Left kidney (tissue), 2 donors: Measurements from ENCODE around the gene CLEC3B. TPM values are rescaled to one million over a fixed set of nuclear protein-coding genes. Genes with fewer than 3 reads are reported as not detected.
"Not testable (repeated sequence)": the region's sequence is repeated elsewhere in the genome, so short reads cannot be mapped to it uniquely, and the experiment has no call there.

Experiments
- DNase-seq: peaks from one replicate; pipeline ENCODE4 v3.0.0-alpha.2; 2013
- polyA plus RNA-seq: library from polyadenylated mRNA; unstranded; fragments of 120-200 nt; gene quantifications from one replicate; pipeline ENCODE4 v1.2.1, GENCODE V29; 2013; ENCODE audit not compliant: insufficient read length

The CLEC3B gene
- polyA plus RNA-seq, 1 donor: 11.9 TPM

- no peak for DNase-seq
Measured at GRCh38 chr3:45034612-45035252, 8.6 kb downstream of the CLEC3B start.

DNA sequence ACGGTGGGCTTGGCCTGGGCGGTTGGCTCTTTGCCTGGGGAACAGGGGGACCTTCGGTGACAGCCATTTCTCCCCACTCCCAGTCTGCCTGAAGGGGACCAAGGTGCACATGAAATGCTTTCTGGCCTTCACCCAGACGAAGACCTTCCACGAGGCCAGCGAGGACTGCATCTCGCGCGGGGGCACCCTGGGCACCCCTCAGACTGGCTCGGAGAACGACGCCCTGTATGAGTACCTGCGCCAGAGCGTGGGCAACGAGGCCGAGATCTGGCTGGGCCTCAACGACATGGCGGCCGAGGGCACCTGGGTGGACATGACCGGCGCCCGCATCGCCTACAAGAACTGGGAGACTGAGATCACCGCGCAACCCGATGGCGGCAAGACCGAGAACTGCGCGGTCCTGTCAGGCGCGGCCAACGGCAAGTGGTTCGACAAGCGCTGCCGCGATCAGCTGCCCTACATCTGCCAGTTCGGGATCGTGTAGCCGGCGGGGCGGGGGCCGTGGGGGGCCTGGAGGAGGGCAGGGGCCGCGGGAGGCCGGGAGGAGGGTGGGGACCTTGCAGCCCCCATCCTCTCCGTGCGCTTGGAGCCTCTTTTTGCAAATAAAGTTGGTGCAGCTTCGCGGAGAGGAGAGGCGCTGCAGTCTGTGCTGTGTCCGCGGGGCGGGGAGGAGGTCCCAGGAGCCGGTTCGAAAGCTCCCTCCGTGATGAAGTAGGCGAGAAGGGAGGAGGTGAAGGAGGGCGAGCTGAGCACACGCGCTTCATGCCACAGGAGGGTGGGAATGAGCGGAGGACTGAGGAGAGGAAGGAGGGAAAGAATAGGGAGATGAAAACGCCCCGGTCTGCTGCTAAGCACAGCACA, 9.6 kb downstream of the CLEC3B start:
- DNase-seq: no peak

DNA sequence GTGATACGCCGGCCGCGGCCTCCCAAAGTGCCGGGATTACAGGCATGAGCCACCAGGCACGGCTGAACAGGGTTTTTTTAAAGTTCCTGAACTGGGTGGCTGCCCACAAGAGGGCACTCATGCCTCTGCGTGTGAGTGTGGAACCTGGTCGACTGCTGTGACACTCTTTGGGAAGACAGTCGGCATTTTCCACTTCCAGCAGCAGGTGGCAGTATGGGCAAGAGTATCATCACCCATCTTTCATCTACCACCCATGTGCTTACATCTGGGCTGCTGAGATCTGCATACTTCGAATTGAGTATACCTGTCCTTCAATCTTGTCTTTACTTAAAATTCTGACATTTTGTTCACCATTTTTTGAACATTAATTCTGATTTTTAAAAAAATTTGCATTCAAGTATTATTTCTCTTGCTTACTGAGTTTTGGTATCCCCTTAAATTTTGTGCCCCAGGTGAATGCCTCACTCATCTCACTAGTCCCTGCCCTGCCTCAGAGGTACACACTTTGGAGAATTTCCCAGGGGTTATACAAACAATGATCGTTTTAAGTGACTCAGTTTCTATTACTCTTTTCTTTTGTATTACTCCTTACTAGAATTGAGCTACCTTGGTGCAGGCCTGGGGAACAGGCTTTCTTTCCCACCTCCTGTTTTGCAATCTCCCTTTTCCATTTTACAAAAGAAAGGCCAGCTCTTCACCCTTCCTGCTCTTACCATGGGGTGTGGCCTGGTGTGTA, 11.8 kb downstream of the CLEC3B start:
- peak; percentile 95 for DNase-seq

DNA sequence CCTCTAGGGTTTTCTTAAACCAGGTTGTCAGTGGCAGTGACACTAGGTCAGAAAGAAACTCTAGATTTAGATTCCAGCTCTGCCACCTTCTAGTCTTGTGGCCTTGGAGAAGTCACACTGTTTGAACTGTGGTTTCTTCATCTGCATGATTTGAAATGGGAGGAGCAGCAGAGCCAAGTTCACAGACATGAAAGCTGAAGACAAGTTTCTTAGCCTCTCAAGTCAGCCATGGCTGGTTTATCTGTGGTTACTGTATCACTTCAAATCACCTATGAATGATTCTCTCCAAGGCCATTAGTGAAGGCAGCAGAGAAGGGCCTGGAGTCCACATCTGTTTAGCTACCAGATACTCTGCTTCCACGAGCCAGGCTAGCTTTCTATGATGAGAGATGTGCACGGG, 15.6 kb downstream of the CLEC3B start:
- DNase-seq: no peak

DNA sequence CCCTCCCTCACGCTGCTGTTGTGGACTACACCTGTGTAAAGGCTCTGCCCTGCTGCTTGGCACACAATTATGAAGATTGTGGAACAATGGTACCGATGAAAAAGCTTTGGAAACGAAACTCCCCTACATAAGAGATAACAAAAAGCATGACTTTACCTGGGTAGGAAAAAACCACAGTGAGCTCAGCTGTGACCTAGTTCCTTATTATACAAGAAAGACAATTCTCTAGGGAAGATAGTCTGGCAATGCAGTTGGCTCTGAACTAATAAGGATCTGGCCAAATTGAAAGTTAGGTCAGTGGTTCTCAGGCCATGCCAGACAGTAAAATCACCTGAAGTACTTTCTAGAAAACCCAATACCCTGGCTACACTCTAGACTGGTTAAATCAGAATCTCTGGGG, 16.1 kb downstream of the CLEC3B start:
- no peak for DNase-seq

DNA sequence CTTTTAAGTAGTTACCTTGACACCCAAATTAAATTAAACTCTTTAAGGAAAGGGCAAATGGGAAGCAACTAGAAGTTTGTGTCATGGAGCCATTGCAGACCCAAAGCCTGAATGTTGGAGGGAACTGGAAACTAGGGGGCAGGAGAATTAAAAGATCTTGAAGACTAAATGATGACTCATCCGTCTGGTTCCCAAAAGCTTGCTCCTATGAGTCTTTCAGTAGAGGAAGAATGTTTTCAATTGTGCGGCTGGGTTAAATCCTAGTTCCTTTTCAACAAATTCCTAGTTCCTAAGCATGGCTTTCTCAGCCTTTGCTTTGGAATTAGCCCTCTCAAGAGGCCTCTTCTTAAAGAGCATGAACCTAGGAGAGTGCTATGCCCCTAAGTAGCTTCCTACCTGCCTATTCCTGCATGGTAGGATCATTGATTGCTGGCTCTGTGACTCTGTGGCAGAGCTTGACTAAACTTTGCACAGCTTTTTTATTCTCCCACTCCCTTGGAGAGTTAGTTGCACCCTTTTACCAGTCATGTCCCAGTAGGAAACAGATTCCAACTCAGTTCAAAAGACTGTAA, 17.7 kb downstream of the CLEC3B start:
- no peak for DNase-seq

- no peak for DNase-seq
Measured at GRCh38 chr3:45048244-45048643, 22.1 kb downstream of the CLEC3B start.

DNA sequence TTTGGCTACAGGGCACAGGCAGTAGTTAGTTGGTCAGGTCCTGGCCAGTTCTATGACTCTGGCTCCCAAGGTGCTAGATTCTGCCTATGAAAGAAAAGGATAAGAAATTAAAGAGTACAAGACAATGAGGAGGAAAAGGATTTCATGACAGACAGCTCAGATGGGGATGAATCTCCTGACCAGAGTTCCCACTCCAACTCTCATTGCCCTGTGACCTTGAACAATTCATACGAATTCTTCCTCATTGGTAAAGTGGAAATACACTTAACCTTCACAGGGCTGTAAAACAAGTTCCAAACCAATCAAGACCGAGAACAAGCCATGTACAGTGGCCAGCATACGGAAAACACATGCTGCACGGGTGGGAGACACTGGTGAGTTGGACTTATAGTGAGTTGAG, 23.7 kb downstream of the CLEC3B start:
- no peak for DNase-seq

GRCh38 chr3:45051685-45052084, 25.6 kb downstream of the CLEC3B start:
- DNase-seq: no peak

DNA sequence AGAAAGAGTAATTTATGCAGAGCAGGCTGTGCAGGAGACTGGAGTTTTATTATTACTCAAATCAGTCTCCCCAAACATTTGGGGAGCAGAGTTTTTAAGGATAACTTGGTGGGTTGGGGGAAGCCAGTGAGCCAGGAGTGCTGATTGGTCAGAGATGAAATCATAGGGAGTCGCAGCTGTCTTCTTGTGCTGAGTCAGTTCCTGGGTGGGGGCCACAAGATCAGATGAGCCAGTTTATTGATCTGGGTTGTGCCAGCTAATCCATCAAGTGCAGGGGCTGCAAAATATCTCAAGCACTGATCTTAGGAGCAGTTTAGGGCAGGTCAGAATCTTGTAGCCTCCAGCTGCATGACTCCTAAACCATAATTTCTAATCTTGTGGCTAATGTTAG, 27.7 kb downstream of the CLEC3B start:
- not testable (repeated sequence) for DNase-seq

DNA sequence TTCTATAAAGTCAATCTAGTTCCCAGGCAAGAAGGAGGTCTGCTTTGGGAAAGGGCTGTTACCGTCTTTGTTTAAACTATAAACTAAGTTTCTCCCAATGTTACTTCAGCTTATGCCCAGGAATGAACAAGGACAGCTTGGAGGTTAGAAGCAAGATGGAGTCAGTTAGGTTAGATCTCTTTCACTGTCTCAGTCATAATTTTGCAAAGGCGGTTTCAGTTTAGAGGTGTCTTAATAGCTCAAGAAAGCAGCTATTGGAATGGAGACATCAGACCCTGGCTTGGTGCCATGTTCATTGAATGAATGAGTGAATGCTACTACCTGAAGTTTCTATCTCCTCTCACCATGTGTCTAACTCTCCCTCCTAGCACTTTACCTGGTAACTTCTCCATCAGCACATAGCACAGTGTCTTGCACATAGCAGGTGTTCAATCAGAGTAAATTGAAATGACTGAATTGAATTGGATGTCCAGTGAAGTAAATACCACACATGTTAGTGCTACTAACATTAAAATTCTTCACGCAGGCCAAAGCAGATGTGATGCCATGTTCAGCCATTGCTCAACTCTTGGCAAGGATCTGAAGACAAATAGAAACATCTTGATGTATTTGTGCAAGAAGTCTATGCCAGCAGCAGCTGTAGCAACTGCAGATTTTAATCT, 28.2 kb downstream of the CLEC3B start:
- no peak for DNase-seq

DNA sequence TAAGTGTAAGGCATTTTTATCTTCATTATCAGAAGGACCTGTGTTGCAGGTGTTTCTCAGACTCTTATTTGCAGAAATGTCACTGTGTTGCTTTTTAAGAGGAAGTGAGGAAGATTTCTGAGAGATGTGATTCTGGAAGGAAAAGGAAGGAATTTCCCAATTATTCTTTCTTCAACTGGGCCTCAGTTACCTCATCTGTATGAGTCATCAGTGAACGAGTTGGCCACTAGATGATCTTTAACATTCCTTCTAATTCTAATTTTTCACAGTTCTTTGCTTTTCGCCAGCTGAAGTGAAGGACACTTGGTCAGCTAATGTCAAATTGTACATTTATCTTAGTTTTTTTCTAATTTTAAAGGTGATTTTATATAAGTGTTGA, 28.9 kb downstream of the CLEC3B start:
- no peak for DNase-seq

DNA sequence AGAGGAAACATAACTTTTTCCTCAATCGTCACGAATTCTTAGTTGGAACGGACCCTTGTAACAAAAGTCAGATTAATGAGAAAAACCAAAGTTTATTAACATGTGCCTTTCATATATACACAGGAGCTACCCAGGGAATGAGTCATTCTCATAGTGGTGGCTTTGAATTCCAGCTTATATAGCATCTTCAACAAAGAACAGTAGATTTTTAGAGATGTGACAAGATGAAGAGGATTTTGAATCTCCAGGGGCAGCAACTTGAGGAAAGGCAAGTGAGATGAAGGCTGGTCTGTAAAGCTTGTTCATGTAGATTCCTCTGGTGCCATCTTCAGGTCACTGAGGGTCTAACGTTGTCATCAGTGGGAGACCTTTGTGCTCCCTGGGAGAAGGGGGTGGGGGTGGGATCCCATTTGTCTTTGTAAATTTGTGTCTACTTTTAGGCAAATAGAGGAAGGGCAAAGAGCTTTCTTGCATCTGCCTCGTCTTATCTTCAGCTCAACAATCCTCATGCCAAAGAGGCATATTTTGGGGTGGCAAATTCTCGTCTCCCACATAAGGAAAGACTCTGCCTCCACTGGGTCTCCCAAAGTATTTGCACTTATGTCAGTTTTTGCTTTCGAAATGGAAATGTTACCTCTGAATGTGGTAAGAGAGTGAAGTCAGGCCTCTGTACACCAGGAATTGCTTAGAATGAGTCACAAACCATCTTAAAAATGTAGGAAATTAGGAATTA, 29.5 kb downstream of the CLEC3B start:
- no peak for DNase-seq

DNA sequence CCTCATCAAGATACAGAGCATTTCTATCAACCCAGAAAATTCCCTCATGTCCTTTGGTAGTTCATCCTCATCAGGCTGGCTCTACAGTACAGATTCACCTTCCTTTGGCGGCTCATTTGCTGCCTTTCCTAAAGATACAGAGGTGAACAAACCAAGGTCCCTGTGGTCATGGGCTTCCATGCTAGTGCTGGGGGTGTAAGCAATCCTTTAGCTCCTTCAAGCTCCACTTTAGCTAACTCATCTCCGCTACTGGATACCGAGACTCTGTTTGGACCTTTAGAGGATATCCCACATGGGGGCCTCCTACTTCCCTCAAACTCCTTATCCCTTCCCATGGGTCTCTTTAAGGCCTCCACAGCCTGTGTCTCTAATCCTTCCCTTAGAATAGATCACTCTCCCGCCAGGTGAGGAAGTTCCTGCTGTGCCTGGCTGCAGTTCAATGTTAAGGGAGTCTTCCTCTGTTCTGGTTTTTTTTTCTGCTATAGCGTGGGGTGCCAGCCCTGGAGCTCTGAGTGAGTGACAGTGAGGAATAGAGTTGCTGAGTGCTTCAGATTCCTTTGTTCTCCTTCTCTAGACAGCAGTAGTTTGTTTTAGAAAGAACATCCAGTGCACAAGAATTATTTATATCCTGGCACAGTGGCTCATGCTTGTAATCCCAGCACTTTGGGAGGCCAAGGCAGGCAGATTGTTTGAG, 30.7 kb downstream of the CLEC3B start:
- no peak for DNase-seq

DNA sequence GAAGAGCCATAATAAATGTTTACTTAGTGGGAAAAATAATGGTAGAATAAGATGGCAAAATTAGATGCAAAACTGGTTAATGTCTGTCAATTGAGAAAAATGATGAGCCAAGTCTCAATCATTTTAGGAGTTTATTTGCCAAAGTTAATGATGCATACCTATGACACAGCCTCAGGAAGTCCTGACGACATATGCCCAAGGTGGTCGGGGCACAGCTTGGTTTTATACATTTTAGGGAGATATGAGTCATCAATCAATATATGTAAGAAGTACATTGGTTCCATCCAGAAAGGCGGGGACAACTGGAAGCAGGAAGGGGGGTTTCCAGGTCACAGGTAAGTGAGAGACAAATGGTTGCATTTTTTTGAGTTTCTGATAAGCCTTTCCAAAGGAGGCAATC, 31.5 kb downstream of the CLEC3B start:
- no peak for DNase-seq

GRCh38 chr3:45059132-45059531, 33.0 kb downstream of the CLEC3B start:
- no peak for DNase-seq

GRCh38 chr3:45060165-45060892, 34.2 kb downstream of the CLEC3B start:
- DNase-seq: no peak

DNA sequence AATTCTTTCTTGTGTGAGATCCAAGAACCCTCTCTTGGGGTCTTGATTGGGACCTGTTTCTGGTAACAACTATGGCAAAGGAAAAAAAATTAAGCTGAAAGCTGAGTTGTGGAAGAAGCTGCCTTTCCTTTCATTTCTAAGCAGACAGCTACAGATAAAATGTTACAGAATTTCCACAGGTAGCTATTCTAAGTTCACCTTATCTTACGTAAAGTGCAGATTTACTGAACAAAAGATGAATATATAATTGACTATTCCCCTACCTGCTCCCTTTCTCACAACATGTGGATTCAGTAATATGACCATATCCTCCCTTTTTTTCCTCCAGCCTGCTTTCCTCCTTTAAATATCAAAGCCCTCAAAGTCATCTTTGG, 36.6 kb downstream of the CLEC3B start:
- no peak for DNase-seq

DNA sequence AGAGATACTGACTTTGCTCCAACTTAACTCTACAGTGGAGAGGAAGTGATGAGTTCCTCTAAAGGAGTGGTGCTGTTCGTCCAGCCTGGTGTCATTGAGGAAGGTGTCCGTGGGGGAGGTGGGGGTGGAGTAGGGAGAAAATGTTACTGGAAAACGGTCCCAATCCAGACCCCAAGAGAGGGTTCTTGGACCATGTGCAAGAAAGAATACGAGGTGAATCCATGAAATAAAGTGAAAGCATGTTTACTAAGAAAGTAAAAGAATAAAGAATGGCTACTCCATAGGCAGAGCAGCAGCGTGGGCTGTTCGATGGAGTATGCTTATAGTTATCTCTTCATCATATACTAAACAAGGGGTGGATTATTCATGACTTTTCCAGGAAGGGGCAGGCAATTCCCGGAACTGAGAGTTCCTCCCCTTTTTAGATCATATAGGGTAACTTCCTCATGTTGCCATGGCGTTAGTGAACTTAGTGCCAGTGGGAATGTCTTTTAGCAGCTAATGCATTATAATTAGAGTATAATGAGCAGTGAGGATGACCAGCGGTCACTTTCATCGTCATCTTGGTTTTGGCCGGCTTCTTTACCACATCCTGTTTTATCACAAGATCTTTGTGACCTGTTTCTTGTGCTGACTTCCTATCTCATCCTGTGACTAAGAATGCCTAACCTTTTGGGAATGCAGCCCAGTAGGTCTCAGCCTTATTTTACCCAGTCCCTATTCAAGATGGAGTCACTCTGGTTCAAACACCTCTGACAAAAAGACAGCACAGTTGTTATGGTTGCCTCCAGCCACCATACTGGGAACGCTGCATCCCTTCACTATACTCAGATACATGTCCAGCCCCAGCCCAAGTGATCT, 38.6 kb downstream of the CLEC3B start:
- no peak for DNase-seq
